ENCODE results near the gene HSD11B1. TPM values are rescaled to one million over a fixed set of nuclear protein-coding genes. Genes with fewer than 3 reads are reported as not detected.

The HSD11B1 gene
- total and polyA plus RNA-seq, 2 donors = 1.2 to 12.5 TPM

GRCh38 chr1:209703834-209704504 lies 677 bp upstream of the HSD11B1 start:
- Histone ChIP-seq H3K36me3 (ENCODE audit: insufficient read depth) (no peaks in the 10 kb centered on the region), H3K4me3 (ENCODE audit: low read depth, low read length) (no peak overlapping the region), H3K4me1 (ENCODE audit: insufficient read depth) (no peaks in the 10 kb centered on the region), H3K27ac (ENCODE audit: low read depth) (no peak overlapping the region)
- 78% methylated on average over 6 of the region's 6 CpGs for WGBS
- DNase-seq (ENCODE audit: extremely low spot score) = no peak

- DNase-seq (ENCODE audit: extremely low spot score) = no peak
- H3K27ac ChIP-seq (ENCODE audit: low read depth) = no peak overlapping the region
- no peak overlapping the region for H3K4me3 ChIP-seq (ENCODE audit: low read depth, low read length)
- no peaks in the 10 kb centered on the region for H3K4me1 ChIP-seq (ENCODE audit: insufficient read depth)
- 86% methylated on average over 2 of the region's 2 CpGs for WGBS
- H3K36me3 ChIP-seq (ENCODE audit: insufficient read depth) = no peaks in the 10 kb centered on the region
Observed at GRCh38 chr1:209705033-209705598, 470 bp downstream of the HSD11B1 start.

GRCh38 chr1:209706622-209707021 lies 2.0 kb downstream of the HSD11B1 start:
- H3K4me1 ChIP-seq (ENCODE audit: insufficient read depth) = no peaks in the 10 kb centered on the region
- H3K4me3 ChIP-seq (ENCODE audit: low read depth, low read length) = no peak overlapping the region
- no peak for DNase-seq (ENCODE audit: extremely low spot score)
- 99% methylated on average over 3 of the region's 3 CpGs for WGBS
- no peaks in the 10 kb centered on the region for H3K36me3 ChIP-seq (ENCODE audit: insufficient read depth)
- H3K27ac ChIP-seq (ENCODE audit: low read depth) = no peak overlapping the region

- WGBS = 96% methylated on average over 1 of the region's 1 CpG
- Histone ChIP-seq H3K27ac (ENCODE audit: low read depth) (no peak overlapping the region), H3K4me1 (ENCODE audit: insufficient read depth) (no peaks in the 10 kb centered on the region)
Observed at GRCh38 chr1:209707308-209707707, 2.7 kb downstream of the HSD11B1 start.

GRCh38 chr1:209708297-209708696 lies 3.7 kb downstream of the HSD11B1 start:
- no peaks in the 10 kb centered on the region for H3K4me1 ChIP-seq (ENCODE audit: insufficient read depth)
- 72% methylated on average over 4 of the region's 4 CpGs for WGBS
- H3K4me3 ChIP-seq (ENCODE audit: low read depth, low read length) = no peak overlapping the region
- H3K36me3 ChIP-seq (ENCODE audit: insufficient read depth) = no peaks in the 10 kb centered on the region
- H3K27ac ChIP-seq (ENCODE audit: low read depth) = no peak overlapping the region
- no peak for DNase-seq (ENCODE audit: extremely low spot score)

More at GRCh38 chr1:209707308-209707707, 2.7 kb downstream of the HSD11B1 start:
- Histone ChIP-seq H3K4me3 (ENCODE audit: low read depth, low read length) (no peak overlapping the region), H3K36me3 (ENCODE audit: insufficient read depth) (no peaks in the 10 kb centered on the region)
- DNase-seq (ENCODE audit: extremely low spot score) = no peak

GRCh38 chr1:209710093-209710492 lies 5.4 kb downstream of the HSD11B1 start:
- 87% methylated on average over 2 of the region's 2 CpGs for WGBS
- Histone ChIP-seq H3K36me3 (ENCODE audit: insufficient read depth) (no peaks in the 10 kb centered on the region), H3K4me3 (ENCODE audit: low read depth, low read length) (no peak overlapping the region), H3K4me1 (ENCODE audit: insufficient read depth) (no peaks in the 10 kb centered on the region), H3K27ac (ENCODE audit: low read depth) (no peak overlapping the region)
- DNase-seq (ENCODE audit: extremely low spot score) = no peak

GRCh38 chr1:209710847-209711246 lies 6.2 kb downstream of the HSD11B1 start:
- WGBS = 94% methylated on average over 3 of the region's 3 CpGs
- Histone ChIP-seq H3K36me3 (ENCODE audit: insufficient read depth) (no peaks in the 10 kb centered on the region), H3K27ac (ENCODE audit: low read depth) (no peak overlapping the region), H3K4me3 (ENCODE audit: low read depth, low read length) (no peak overlapping the region), H3K4me1 (ENCODE audit: insufficient read depth) (no peaks in the 10 kb centered on the region)
- no peak for DNase-seq (ENCODE audit: extremely low spot score)

- no peak for DNase-seq (ENCODE audit: extremely low spot score)
- Histone ChIP-seq H3K36me3 (ENCODE audit: insufficient read depth) (no peaks in the 10 kb centered on the region), H3K4me3 (ENCODE audit: low read depth, low read length) (no peak overlapping the region), H3K27ac (ENCODE audit: low read depth) (no peak overlapping the region), H3K4me1 (ENCODE audit: insufficient read depth) (no peaks in the 10 kb centered on the region)
- 85% methylated on average over 2 of the region's 2 CpGs for WGBS
Observed at GRCh38 chr1:209714338-209714737, 9.7 kb downstream of the HSD11B1 start.

- no peaks in the 10 kb centered on the region for H3K4me1 ChIP-seq (ENCODE audit: insufficient read depth)
- H3K27ac ChIP-seq (ENCODE audit: low read depth) = no peak overlapping the region
- DNase-seq (ENCODE audit: extremely low spot score) = no peak
- no peak overlapping the region for H3K4me3 ChIP-seq (ENCODE audit: low read depth, low read length)
- H3K36me3 ChIP-seq (ENCODE audit: insufficient read depth) = no peaks in the 10 kb centered on the region
Observed at GRCh38 chr1:209715314-209715713, 10.7 kb downstream of the HSD11B1 start.

- no peak for DNase-seq (ENCODE audit: extremely low spot score)
- Histone ChIP-seq H3K4me1 (ENCODE audit: insufficient read depth) (no peaks in the 10 kb centered on the region), H3K4me3 (ENCODE audit: low read depth, low read length) (no peak overlapping the region), H3K36me3 (ENCODE audit: insufficient read depth) (no peaks in the 10 kb centered on the region), H3K27ac (ENCODE audit: low read depth) (no peak overlapping the region)
- WGBS = 72% methylated on average over 2 of the region's 2 CpGs
Observed at GRCh38 chr1:209717818-209718217, 13.2 kb downstream of the HSD11B1 start.

GRCh38 chr1:209720326-209720725 lies 15.7 kb downstream of the HSD11B1 start:
- Histone ChIP-seq H3K4me3 (ENCODE audit: low read depth, low read length) (no peak overlapping the region), H3K36me3 (ENCODE audit: insufficient read depth) (no peaks in the 10 kb centered on the region), H3K27ac (ENCODE audit: low read depth) (no peak overlapping the region), H3K4me1 (ENCODE audit: insufficient read depth) (no peaks in the 10 kb centered on the region)
- WGBS = 80% methylated on average over 4 of the region's 4 CpGs
- DNase-seq (ENCODE audit: extremely low spot score) = no peak

GRCh38 chr1:209720826-209721225 lies 16.2 kb downstream of the HSD11B1 start:
- Histone ChIP-seq H3K27ac (ENCODE audit: low read depth) (no peak overlapping the region), H3K36me3 (ENCODE audit: insufficient read depth) (no peaks in the 10 kb centered on the region), H3K4me1 (ENCODE audit: insufficient read depth) (no peaks in the 10 kb centered on the region), H3K4me3 (ENCODE audit: low read depth, low read length) (no peak overlapping the region)
- WGBS = 58% methylated on average over 2 of the region's 2 CpGs
- no peak for DNase-seq (ENCODE audit: extremely low spot score)

- 96% methylated on average over 1 of the region's 1 CpG for WGBS
- no peaks in the 10 kb centered on the region for H3K36me3 ChIP-seq (ENCODE audit: insufficient read depth)
- H3K27ac ChIP-seq (ENCODE audit: low read depth) = no peak overlapping the region
- no peak for DNase-seq (ENCODE audit: extremely low spot score)
- H3K4me3 ChIP-seq (ENCODE audit: low read depth, low read length) = no peak overlapping the region
- no peaks in the 10 kb centered on the region for H3K4me1 ChIP-seq (ENCODE audit: insufficient read depth)
Observed at GRCh38 chr1:209721323-209721722, 16.7 kb downstream of the HSD11B1 start.

- H3K4me1 ChIP-seq (ENCODE audit: insufficient read depth) = no peaks in the 10 kb centered on the region
- no peak overlapping the region for H3K27ac ChIP-seq (ENCODE audit: low read depth)
- 89% methylated on average over 3 of the region's 3 CpGs for WGBS
Observed at GRCh38 chr1:209723265-209723664, 18.6 kb downstream of the HSD11B1 start.

More at GRCh38 chr1:209723265-209723664, 18.6 kb downstream of the HSD11B1 start:
- Histone ChIP-seq H3K4me3 (ENCODE audit: low read depth, low read length) (no peak overlapping the region), H3K36me3 (ENCODE audit: insufficient read depth) (no peaks in the 10 kb centered on the region)
- DNase-seq (ENCODE audit: extremely low spot score) = no peak
